HuH-7.5 (cell line): ENCODE data around the gene EGLN2.
"Not testable (repeated sequence)": the region's sequence is repeated elsewhere in the genome, so short reads cannot be mapped to it uniquely, and the experiment has no call there.

ENCODE experiments used
- DNase-seq: peaks from one replicate; pipeline ENCODE4 v3.0.0; 2011; ENCODE audit warnings: low spot score

EGLN2 gene

GRCh38 chr19:40802300-40803169, 3.5 kb downstream of the EGLN2 start:
- DNase-seq: no peak

- no peak for DNase-seq
Measured at GRCh38 chr19:40803170-40803856, 4.3 kb downstream of the EGLN2 start.

GRCh38 chr19:40803857-40804782, 5.1 kb downstream of the EGLN2 start:
- no peak for DNase-seq

GRCh38 chr19:40804783-40805242, 5.8 kb downstream of the EGLN2 start:
- no peak for DNase-seq

DNA sequence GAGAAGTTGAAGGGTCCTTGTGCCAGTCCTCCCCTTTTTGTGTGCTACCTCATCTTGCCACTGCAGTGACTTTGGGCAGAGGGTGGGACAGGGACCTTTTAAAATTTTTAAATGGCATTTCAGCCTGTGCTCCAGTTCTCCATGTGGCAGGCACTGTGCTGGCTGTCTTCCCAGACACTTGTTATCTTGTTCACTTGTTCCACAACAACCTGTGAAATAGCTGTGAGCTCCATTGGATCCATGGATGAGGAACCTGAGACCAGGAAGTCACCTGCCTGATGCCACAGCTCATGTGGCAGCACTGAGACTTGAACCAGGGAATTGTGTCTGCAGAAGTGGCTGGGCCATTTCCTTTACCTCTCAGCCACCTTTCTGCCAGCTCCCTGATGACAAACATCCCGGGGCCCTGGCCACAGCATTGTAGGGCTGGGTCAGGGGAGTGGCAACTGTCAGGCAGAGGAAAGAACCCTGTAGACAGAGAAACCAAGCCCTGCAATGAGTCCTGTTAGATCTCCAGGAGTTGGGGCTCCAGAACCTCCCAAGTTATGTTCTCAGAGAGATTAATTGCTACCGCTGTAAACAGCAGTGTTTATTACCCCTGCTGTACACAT, 6.4 kb downstream of the EGLN2 start:
- DNase-seq: no peak

DNA sequence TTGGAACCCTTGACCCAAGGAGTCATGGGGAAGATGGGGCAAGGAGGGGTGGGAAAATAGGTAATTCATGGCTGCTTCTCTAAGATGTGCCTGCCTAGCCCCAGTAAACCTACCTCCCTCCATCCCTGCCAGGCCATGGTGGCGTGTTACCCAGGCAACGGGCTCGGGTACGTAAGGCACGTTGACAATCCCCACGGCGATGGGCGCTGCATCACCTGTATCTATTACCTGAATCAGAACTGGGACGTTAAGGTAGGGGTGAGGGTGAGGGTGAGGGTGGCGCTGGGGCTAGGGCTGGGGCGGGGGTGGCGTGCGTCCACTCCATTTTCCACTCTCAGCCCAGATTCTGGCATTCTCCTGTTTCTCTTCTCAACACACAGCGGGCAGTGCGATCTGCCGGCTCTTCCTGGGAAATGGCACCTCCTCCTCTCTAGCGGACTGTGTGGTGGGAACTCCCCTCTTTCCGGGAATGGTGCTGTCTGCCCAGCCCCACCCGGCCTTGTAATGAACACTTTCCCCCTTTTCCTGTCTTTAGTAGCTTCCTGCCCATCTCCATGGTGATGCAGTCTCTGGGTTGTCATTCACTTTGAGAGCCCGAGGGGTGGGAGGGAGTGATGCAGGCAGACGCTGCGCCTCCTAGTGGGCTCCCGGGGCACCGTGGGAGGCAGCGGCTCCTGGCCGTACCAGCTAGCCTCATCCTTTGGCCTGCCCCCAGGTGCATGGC, 7.6 kb downstream of the EGLN2 start:
- DNase-seq: peak; percentile 83

- peak; percentile 80 for DNase-seq
Measured at GRCh38 chr19:40807147-40808020, 8.4 kb downstream of the EGLN2 start.

- DNase-seq: no peak
Measured at GRCh38 chr19:40808021-40808325, 9.0 kb downstream of the EGLN2 start.

DNA sequence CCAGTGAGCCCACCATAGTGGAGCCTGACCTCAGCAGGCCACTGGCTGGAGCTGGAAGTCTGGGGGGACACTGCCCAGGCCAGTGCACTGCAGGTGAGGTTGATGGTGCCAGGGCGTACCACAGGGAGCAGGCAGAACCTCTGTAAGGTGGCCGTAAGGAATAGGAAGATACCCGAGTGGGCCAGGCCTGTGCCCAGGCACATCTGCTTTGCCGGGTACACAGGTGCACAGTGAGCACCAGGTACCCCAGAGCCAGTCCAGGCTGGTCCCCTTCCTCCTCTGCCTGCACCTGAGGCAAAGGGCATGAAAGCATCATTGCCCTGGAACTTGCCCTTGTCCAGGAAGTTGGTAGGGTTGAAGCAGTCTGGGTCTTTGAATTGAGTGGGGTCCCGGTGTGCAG, 9.5 kb downstream of the EGLN2 start:
- no peak for DNase-seq

- no peak for DNase-seq
Measured at GRCh38 chr19:40809358-40810086, 10.5 kb downstream of the EGLN2 start.

- DNase-seq: no peak
Measured at GRCh38 chr19:40810160-40810559, 11.2 kb downstream of the EGLN2 start.

GRCh38 chr19:40810649-40811408, 11.8 kb downstream of the EGLN2 start:
- not testable (repeated sequence) for DNase-seq

GRCh38 chr19:40811478-40812341, 12.7 kb downstream of the EGLN2 start:
- DNase-seq: no peak

GRCh38 chr19:40812571-40812970, 13.6 kb downstream of the EGLN2 start:
- DNase-seq: not testable (repeated sequence)

DNA sequence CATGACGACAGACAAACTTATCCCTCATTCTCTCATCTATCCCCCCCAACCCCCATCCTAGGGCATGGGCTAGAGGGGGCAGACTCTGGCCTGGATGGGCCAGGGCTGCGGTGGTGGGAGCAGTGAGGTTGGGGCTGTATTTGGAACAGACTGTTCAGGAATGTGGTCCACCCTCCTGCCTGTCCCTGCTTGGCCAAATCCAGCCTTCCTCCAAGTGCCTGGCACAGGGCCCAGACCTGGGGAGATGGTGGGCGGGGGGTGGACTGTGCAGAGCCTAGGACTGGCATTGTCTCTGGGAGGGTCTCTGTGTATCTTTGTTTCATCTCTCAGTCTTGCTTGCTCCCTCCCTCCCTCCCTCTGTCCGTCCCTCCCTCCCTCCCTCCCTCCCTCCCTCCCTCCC, 14.2 kb downstream of the EGLN2 start:
- DNase-seq: no peak

DNA sequence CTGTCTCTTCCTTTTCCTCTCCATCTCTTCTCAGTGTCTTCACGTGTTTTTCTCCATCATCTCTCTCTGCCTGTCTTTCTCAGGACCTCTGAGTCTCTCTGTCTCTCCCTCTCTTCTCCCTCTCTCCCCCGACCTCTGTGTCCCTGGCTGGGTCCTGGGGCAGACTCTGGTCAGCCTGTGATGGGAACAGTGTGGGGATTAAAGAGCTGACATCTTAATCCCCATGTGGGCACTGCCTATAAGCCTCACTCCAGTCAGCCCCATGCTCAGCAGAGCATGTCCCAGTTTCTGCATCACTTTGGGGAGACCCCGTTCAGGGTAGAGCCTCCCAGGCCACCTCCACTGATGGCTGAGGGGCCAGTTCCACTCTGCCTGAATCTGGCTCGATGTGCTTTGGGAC, 16.2 kb downstream of the EGLN2 start:
- DNase-seq: no peak

DNA sequence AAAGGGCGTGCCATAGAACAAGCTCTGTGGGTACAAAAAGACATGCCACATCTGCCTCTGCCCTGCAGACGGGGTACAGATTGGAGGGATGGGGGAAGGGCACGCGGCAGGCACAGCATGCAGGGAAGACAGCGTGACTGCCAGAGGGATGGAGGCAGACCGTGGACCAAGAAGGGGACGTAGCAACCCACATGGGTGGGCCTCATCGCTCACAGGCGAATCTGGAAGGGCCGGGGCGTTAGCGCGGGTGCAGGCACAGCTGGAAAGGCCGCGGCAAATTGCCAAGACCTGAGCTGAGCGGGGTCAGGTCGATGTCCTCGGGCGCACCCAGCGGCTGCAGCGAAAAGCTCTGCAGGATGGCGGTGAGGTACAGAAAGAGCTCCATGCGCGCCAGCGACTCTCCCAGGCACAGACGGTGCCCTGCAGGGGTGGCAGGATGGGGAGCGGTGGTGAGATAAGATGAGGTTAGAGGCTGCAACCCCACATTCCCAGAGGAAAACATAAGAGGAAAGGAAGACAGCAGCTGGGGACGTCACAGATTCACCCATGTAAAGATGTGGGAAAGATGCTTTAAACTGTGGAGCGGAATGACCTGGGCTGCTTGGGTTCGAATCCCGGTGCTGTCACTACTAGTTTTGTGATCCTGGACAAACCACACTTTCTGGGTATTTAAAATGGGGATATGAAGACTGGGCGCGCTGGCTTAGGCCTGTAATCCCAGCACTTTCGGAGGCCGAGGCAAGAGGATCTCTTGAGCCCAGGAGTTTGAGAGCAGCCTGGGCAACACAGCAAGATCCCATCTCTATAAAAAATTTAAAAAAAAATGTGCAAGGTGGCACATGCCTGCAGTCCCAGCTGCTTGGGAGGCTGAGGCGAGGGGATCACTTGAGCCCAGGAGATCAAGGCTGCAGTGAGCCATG, 19.7 kb downstream of the EGLN2 start:
- not testable (repeated sequence) for DNase-seq
